IPS-18a (cell line): ENCODE results near the gene EBF3.

Source experiments
- H3K27ac ChIP-seq: one replicate; pipeline ENCODE4 v1.5.1; 2013; ENCODE audit warnings: low read length
- H3K27me3 ChIP-seq: one replicate; pipeline ENCODE4 v1.6.1; 2013; ENCODE audit warnings: mild to moderate bottlenecking, low read length; ENCODE audit not compliant: control insufficient read depth, insufficient read depth
- H3K36me3 ChIP-seq: one replicate; pipeline ENCODE4 v1.6.1; 2013; ENCODE audit warnings: low read depth, low read length; ENCODE audit not compliant: control insufficient read depth
- H3K4me1 ChIP-seq: one replicate; pipeline ENCODE4 v1.6.1; 2013; ENCODE audit warnings: low read depth, low read length; ENCODE audit not compliant: control insufficient read depth
- H3K4me3 ChIP-seq: one replicate; pipeline ENCODE4 v1.5.1; 2013; ENCODE audit warnings: low read length
- H3K9ac ChIP-seq: one replicate; pipeline ENCODE4 v1.6.1; 2013; ENCODE audit warnings: mild to moderate bottlenecking, low read length, moderate library complexity
- H3K9me3 ChIP-seq: one replicate; pipeline ENCODE4 v1.6.1; 2013; ENCODE audit warnings: low read depth, low read length; ENCODE audit not compliant: control insufficient read depth

EBF3 gene

DNA sequence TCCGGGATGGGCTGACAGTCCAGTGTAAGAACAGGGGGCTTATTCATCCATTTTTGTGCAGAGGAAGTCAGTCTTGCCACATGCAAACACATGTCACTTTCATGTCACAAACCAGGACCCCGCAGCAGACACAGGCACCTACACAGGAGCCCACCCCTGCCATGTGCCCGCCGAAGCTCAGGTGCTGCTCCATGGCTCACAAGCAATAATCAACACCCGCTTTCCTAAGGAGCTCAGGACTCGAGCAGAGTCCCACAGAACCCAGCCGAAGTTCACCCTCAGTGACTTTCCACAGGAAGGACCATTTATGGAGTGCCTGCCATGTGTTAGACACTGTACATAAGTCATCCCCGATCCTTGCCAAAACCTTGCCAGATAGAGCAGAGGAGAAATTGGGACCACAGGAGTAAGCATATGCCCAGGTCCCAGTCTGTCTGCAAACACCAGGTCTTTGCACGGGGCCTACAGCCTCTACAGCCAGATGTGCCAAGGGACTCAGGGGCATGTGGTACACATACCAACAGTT, 99.4 kb downstream of the EBF3 start:
- Histone ChIP-seq H3K4me1 (peaks cover 22% of the 10 kb centered on the region), H3K27me3 (no peaks in the 10 kb centered on the region), H3K9ac (no peak overlapping the region), H3K36me3 (no peaks in the 10 kb centered on the region), H3K27ac (no peak overlapping the region), H3K9me3 (no peaks in the 10 kb centered on the region), H3K4me3 (no peak overlapping the region)

GRCh38 chr10:129864082-129864481, 100.0 kb downstream of the EBF3 start:
- H3K9ac ChIP-seq: no peak overlapping the region
- H3K4me1 ChIP-seq: peaks cover 18% of the 10 kb centered on the region
- no peak overlapping the region for H3K27ac ChIP-seq
- H3K9me3 ChIP-seq: no peaks in the 10 kb centered on the region
- H3K27me3 ChIP-seq: no peaks in the 10 kb centered on the region
- no peaks in the 10 kb centered on the region for H3K36me3 ChIP-seq
- H3K4me3 ChIP-seq: no peak overlapping the region

GRCh38 chr10:129863201-129863663, 100.8 kb downstream of the EBF3 start:
- H3K27me3 ChIP-seq: no peaks in the 10 kb centered on the region
- no peaks in the 10 kb centered on the region for H3K9me3 ChIP-seq
- H3K4me1 ChIP-seq: peaks cover 10% of the 10 kb centered on the region
- H3K4me3 ChIP-seq: no peak overlapping the region
- H3K27ac ChIP-seq: no peak overlapping the region
- no peak overlapping the region for H3K9ac ChIP-seq
- H3K36me3 ChIP-seq: no peaks in the 10 kb centered on the region

GRCh38 chr10:129861776-129862531, 102.1 kb downstream of the EBF3 start:
- no peaks in the 10 kb centered on the region for H3K4me1 ChIP-seq
- no peak overlapping the region for H3K9ac ChIP-seq
- H3K9me3 ChIP-seq: no peaks in the 10 kb centered on the region
- no peaks in the 10 kb centered on the region for H3K36me3 ChIP-seq
- H3K27ac ChIP-seq: no peak overlapping the region
- no peak overlapping the region for H3K4me3 ChIP-seq
- H3K27me3 ChIP-seq: no peaks in the 10 kb centered on the region

DNA sequence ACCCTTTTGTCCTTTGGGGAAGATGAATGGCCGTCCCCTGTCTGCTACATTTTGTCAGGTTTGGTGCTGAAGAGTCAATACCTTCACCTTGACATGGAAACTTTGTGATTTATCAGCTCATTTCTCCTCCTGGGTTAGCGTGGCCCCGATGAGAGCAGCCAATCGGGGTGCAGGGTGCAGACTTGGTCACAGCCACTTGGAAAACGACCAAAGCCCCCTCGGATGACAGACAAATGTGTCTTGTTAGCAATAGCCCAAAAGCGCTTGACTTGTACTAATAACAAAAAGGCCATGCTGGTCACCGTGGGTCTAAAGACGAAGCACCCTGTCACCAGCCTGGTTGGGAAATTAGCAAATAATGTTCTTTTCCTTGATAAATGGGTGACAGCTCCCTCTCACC, 103.7 kb downstream of the EBF3 start:
- no peak overlapping the region for H3K9ac ChIP-seq
- H3K4me3 ChIP-seq: no peak overlapping the region
- no peaks in the 10 kb centered on the region for H3K36me3 ChIP-seq
- no peaks in the 10 kb centered on the region for H3K27me3 ChIP-seq
- H3K27ac ChIP-seq: no peak overlapping the region
- H3K4me1 ChIP-seq: no peaks in the 10 kb centered on the region
- peaks cover 5% of the 10 kb centered on the region for H3K9me3 ChIP-seq

DNA sequence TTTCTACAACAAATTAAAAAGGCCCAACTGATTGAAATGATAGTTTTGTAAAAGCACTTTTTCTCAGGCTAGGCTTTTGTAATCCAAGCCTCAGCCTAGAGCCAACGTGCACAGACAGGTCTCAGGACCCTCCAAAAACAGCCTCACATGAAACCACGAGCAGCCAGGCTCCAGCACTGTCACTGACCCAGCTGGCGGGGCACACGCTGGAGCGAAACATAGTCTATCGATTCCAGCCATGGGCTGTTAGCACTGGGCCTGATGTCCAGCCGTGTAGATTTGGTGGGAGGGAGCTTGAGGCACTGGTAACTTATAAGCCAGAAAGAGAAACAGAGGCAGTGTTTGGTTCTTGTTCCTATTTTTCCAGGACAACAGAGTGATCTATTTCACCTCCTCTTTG, 104.5 kb downstream of the EBF3 start:
- peaks cover 5% of the 10 kb centered on the region for H3K9me3 ChIP-seq
- H3K36me3 ChIP-seq: no peaks in the 10 kb centered on the region

DNA sequence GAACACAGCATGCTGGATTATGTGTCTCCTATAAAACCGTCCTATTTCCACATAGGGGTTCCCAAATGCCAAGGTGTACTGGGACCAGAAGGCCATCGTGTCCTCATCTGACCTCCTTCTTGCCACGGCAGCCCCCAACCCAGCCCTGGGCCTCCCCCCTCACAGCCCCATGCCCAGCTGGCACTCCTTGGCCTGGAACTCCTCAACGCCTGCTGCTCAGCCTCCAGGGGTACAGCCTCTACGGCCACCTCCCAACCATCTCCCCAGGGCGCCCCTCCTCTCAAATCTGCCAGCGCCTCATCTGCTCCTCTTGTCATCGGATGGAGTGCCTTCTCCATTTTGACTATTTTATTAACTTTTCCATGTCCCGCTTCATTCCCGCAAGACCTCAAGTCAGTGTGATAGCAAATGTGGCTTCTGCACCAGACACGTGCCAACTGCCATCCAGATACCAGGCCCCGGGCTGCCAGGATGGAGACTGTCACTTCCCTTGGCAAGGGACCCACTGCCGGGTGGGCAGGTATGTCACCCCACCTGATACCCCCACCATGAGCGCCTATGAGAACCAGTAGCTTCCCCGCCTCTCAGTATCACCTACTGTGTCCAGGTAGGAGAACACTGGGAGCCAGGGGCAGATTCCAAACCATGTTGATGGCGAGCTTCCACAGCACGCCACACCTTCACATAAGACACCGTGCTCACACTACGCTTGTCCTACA, 106.7 kb downstream of the EBF3 start:
- Histone ChIP-seq H3K27me3 (no peaks in the 10 kb centered on the region), H3K27ac (no peak overlapping the region), H3K9me3 (peaks cover 5% of the 10 kb centered on the region), H3K4me3 (no peak overlapping the region), H3K9ac (no peak overlapping the region), H3K36me3 (no peaks in the 10 kb centered on the region), H3K4me1 (no peaks in the 10 kb centered on the region)

More for the DNA sequence above, 104.5 kb downstream of the EBF3 start:
- no peaks in the 10 kb centered on the region for H3K4me1 ChIP-seq
- H3K4me3 ChIP-seq: no peak overlapping the region
- H3K27ac ChIP-seq: no peak overlapping the region
- H3K9ac ChIP-seq: no peak overlapping the region
- no peaks in the 10 kb centered on the region for H3K27me3 ChIP-seq

- peaks cover 5% of the 10 kb centered on the region for H3K9me3 ChIP-seq
- no peak overlapping the region for H3K27ac ChIP-seq
- no peaks in the 10 kb centered on the region for H3K4me1 ChIP-seq
- H3K36me3 ChIP-seq: no peaks in the 10 kb centered on the region
- H3K9ac ChIP-seq: no peak overlapping the region
- H3K4me3 ChIP-seq: no peak overlapping the region
- H3K27me3 ChIP-seq: no peaks in the 10 kb centered on the region
These were observed 108.1 kb downstream of the EBF3 start for GRCh38 chr10:129855836-129856563.

GRCh38 chr10:129854796-129855705, 109.0 kb downstream of the EBF3 start:
- no peak overlapping the region for H3K4me3 ChIP-seq
- no peak overlapping the region for H3K27ac ChIP-seq
- H3K9ac ChIP-seq: no peak overlapping the region
- H3K4me1 ChIP-seq: no peaks in the 10 kb centered on the region
- no peaks in the 10 kb centered on the region for H3K36me3 ChIP-seq
- peaks cover 5% of the 10 kb centered on the region for H3K9me3 ChIP-seq
- no peaks in the 10 kb centered on the region for H3K27me3 ChIP-seq

GRCh38 chr10:129854158-129854557, 109.9 kb downstream of the EBF3 start:
- H3K9me3 ChIP-seq: peaks cover 5% of the 10 kb centered on the region
- no peak overlapping the region for H3K27ac ChIP-seq
- no peaks in the 10 kb centered on the region for H3K36me3 ChIP-seq
- no peaks in the 10 kb centered on the region for H3K4me1 ChIP-seq
- H3K9ac ChIP-seq: no peak overlapping the region
- H3K27me3 ChIP-seq: no peaks in the 10 kb centered on the region
- H3K4me3 ChIP-seq: no peak overlapping the region

GRCh38 chr10:129853562-129853903, 110.5 kb downstream of the EBF3 start:
- Histone ChIP-seq H3K36me3 (no peaks in the 10 kb centered on the region), H3K27me3 (no peaks in the 10 kb centered on the region)

More at GRCh38 chr10:129853562-129853903, 110.5 kb downstream of the EBF3 start:
- no peak overlapping the region for H3K27ac ChIP-seq
- H3K4me3 ChIP-seq: no peak overlapping the region
- no peak overlapping the region for H3K9ac ChIP-seq
- peaks cover 5% of the 10 kb centered on the region for H3K9me3 ChIP-seq
- no peaks in the 10 kb centered on the region for H3K4me1 ChIP-seq
